Activated T-helper 1 cell treated with anti-CD3 and anti-CD28 coated beads, Interleukin-2, amount 50 U/mL, for 16 hours (primary cell): ENCODE results near the gene ADIG.

Source experiments
- DNase-seq, 2 donors: peaks; one replicate each; pipeline ENCODE4 v3.0.0-alpha.2; 2020; ENCODE audit warnings: low read depth in 1 of 2, low spot score in 1 of 2

Gene ADIG

GRCh38 chr20:38630727-38631126 is 49.7 kb downstream of the ADIG start:
- DNase-seq: no peak

- DNase-seq: no peak
Observed at GRCh38 chr20:38631155-38632022, 50.4 kb downstream of the ADIG start.

- peak; percentile 23 to 30 for DNase-seq
Observed at GRCh38 chr20:38633577-38634093, 52.6 kb downstream of the ADIG start.

GRCh38 chr20:38635721-38636288 is 54.8 kb downstream of the ADIG start:
- no peak for DNase-seq
